Muscle layer of duodenum (tissue), 2 donors: ENCODE data around the gene PKP3.

ENCODE experiments used
- H3K27ac ChIP-seq: one replicate; pipeline ENCODE4 v1.7.0; 2013; ENCODE audit warnings: mild to moderate bottlenecking, low read length
- H3K27me3 ChIP-seq: one replicate; pipeline ENCODE4 v1.7.0; 2013; ENCODE audit warnings: low read depth, mild to moderate bottlenecking, control low read depth, low read length
- H3K36me3 ChIP-seq, 2 donors: one replicate each; pipeline ENCODE4 v1.7.0; 2013; ENCODE audit warnings: low read length in 2 of 2, control low read depth in 1 of 2, mild to moderate bottlenecking in 1 of 2; ENCODE audit not compliant: insufficient read depth in 2 of 2, control insufficient read depth in 1 of 2
- H3K4me1 ChIP-seq, 2 donors: one replicate each; pipeline ENCODE4 v1.7.0; 2013; ENCODE audit warnings: low read length in 2 of 2, mild to moderate bottlenecking in 2 of 2, control low read depth in 1 of 2, moderate library complexity in 1 of 2; ENCODE audit not compliant: insufficient read depth in 2 of 2, control insufficient read depth in 1 of 2
- H3K4me3 ChIP-seq, 2 donors: one replicate each; pipeline ENCODE4 v1.7.0; 2013; ENCODE audit warnings: low read length in 2 of 2, low read depth in 1 of 2, mild to moderate bottlenecking in 1 of 2
- H3K9me3 ChIP-seq, 2 donors: one replicate each; pipeline ENCODE4 v1.7.0; 2013; ENCODE audit warnings: low read length in 2 of 2, control low read depth in 1 of 2, mild to moderate bottlenecking in 1 of 2; ENCODE audit not compliant: control insufficient read depth in 1 of 2
- donor health status: healthy.

The PKP3 gene

GRCh38 chr11:439315-440064, 45.5 kb downstream of the PKP3 start:
- H3K27ac ChIP-seq, result no peak overlapping the region
- H3K27me3 ChIP-seq, result no peaks in the 10 kb centered on the region
- H3K4me3 ChIP-seq, result no peak overlapping the region

GRCh38 chr11:440065-441042, 46.3 kb downstream of the PKP3 start:
- Histone ChIP-seq H3K9me3 (no peaks in the 10 kb centered on the region), H3K36me3 (no peaks in the 10 kb centered on the region), H3K4me1 (no peaks in the 10 kb centered on the region), H3K27me3 (no peaks in the 10 kb centered on the region), H3K27ac (no peak overlapping the region), H3K4me3 (no peak overlapping the region)

More at GRCh38 chr11:439315-440064, 45.5 kb downstream of the PKP3 start:
- Histone ChIP-seq H3K36me3 (no peaks in the 10 kb centered on the region), H3K9me3 (no peaks in the 10 kb centered on the region), H3K4me1 (no peaks in the 10 kb centered on the region)

GRCh38 chr11:441043-441417, 47.0 kb downstream of the PKP3 start:
- no peaks in the 10 kb centered on the region for H3K27me3 ChIP-seq
- H3K4me1 ChIP-seq, result no peaks in the 10 kb centered on the region
- H3K27ac ChIP-seq, result no peak overlapping the region
- peak overlapping the region in 1 of 2 donors; percentile 16 for H3K4me3 ChIP-seq
- no peaks in the 10 kb centered on the region for H3K36me3 ChIP-seq
- H3K9me3 ChIP-seq, result no peaks in the 10 kb centered on the region

GRCh38 chr11:441418-442274, 47.6 kb downstream of the PKP3 start, which contains the start of gene ANO9:
ANO9 (minus strand) TSS chr11:442011; CDS start chr11:441926, 85 bp downstream.
- H3K36me3 ChIP-seq, result no peaks in the 10 kb centered on the region
- peak within 1 kb of the TSS in 1 of 2 donors; percentile 16 for H3K4me3 ChIP-seq
- no peaks in the 10 kb centered on the region for H3K27me3 ChIP-seq
- no peaks in the 10 kb centered on the region for H3K9me3 ChIP-seq
- no peak within 1 kb of the TSS for H3K27ac ChIP-seq
- no peaks in the 10 kb centered on the region for H3K4me1 ChIP-seq

- H3K27me3 ChIP-seq, result no peaks in the 10 kb centered on the region
- H3K4me1 ChIP-seq, result no peaks in the 10 kb centered on the region
- no peaks in the 10 kb centered on the region for H3K36me3 ChIP-seq
- no peak overlapping the region for H3K27ac ChIP-seq
- H3K4me3 ChIP-seq, result no peak overlapping the region
- H3K9me3 ChIP-seq, result no peaks in the 10 kb centered on the region
Observed at GRCh38 chr11:442611-443081, 48.6 kb downstream of the PKP3 start.

GRCh38 chr11:443542-444199, 49.7 kb downstream of the PKP3 start:
- Histone ChIP-seq H3K27me3 (no peaks in the 10 kb centered on the region), H3K4me3 (no peak overlapping the region), H3K36me3 (no peaks in the 10 kb centered on the region), H3K4me1 (peaks cover 2 to 5% of the 10 kb centered on the region in 2 donors), H3K27ac (no peak overlapping the region), H3K9me3 (no peaks in the 10 kb centered on the region)

- Histone ChIP-seq H3K27ac (peak overlapping the region; percentile 2), H3K4me3 (no peak overlapping the region), H3K4me1 (peaks cover 5 to 14% of the 10 kb centered on the region in 2 donors)
Observed at GRCh38 chr11:444396-445144, 50.6 kb downstream of the PKP3 start.

GRCh38 chr11:445765-446588, 52.0 kb downstream of the PKP3 start:
- Histone ChIP-seq H3K36me3 (no peaks in the 10 kb centered on the region), H3K9me3 (no peaks in the 10 kb centered on the region), H3K4me3 (no peak overlapping the region), H3K4me1 (peaks cover 5 to 21% of the 10 kb centered on the region in 2 donors), H3K27ac (peak overlapping the region; percentile 51), H3K27me3 (no peaks in the 10 kb centered on the region)

More at GRCh38 chr11:444396-445144, 50.6 kb downstream of the PKP3 start:
- Histone ChIP-seq H3K9me3 (no peaks in the 10 kb centered on the region), H3K27me3 (no peaks in the 10 kb centered on the region), H3K36me3 (no peaks in the 10 kb centered on the region)

GRCh38 chr11:446891-447290, 52.9 kb downstream of the PKP3 start:
- Histone ChIP-seq H3K27me3 (no peaks in the 10 kb centered on the region), H3K4me3 (no peak overlapping the region), H3K4me1 (peaks cover 11 to 30% of the 10 kb centered on the region in 2 donors), H3K36me3 (no peaks in the 10 kb centered on the region), H3K27ac (peak overlapping the region; percentile 51), H3K9me3 (no peaks in the 10 kb centered on the region)
